Right lobe of liver (tissue), 4 donors: ENCODE data around the gene RPTOR.

Experiments used
- CTCF ChIP-seq, 4 donors: fragments of 200-600 bp in 3 of 4; fragments of 450-650 bp in 1 of 4; IDR thresholded peaks; one replicate each; pipeline versions ENCODE4 v1.5.1 to v1.8.0; 2016 to 2022; ENCODE audit warnings: antibody characterized with exemption in 4 of 4, mild to moderate bottlenecking in 2 of 4
- POLR2A ChIP-seq: fragments of 450-650 bp; IDR thresholded peaks from one replicate; pipeline ENCODE4 v1.6.1; 2017; ENCODE audit warnings: antibody characterized with exemption, mild to moderate bottlenecking
- donor health status: DM: no; HTN: no; CAD: no.
- donor health status: DM: no; HTN: no; CAD: no.
- donor health status: DM: no; HTN: yes; CAD: no.

GRCh38 chr17:80862978-80863377, 318.3 kb downstream of the RPTOR start:
- TF ChIP-seq CTCF (IDR thresholded peaks at IDR 0.05) (no peak), POLR2A (no peak)
